GM18505 (cell line): ENCODE results near the gene ZNF561.
"Not testable (repeated sequence)": the region's sequence is repeated elsewhere in the genome, so short reads cannot be mapped to it uniquely, and the experiment has no call there.

ENCODE experiments used
- ATAC-seq: cut with Tn5 transposase; IDR thresholded peaks from one replicate; pipeline ENCODE4 v1.9.1; 2021; ENCODE audit not compliant: unreplicated experiment
- POLR2A ChIP-seq: IDR thresholded peaks from 4 replicates; pipeline ENCODE4 v1.6.1; 2011; ENCODE audit warnings: borderline replicate concordance; ENCODE audit not compliant: insufficient read depth, insufficient read length; ENCODE audit errors: extremely low read depth

The ZNF561 gene

DNA sequence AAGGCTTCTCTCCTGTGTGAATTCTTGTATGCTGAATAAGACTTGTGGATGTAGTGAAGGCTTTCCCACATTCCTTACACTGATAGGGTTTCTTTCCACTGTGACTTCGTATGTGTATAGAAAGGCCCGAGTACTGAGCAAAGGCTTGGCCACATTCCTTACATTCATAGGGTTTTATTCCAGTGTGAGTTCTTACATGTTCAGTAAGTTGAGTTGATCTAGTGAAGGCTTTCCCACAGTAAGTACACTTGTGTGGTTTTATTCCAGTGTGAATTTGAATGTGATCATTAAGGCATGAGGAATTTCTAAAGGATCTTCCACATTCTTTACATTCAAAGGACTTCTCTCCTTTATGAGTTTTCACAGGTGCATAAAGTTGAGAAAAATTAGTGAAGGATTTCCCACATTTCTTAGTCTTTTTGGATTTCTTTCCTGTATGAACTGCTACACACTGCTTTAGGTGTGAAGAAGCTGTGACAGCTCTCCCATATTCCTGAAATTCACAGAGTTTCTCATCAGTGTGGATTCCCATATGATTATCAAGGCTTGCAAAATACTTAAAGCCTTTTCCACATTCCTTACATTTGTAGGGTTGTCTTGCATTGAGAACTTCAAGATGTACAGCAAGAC, 10.4 kb downstream of the ZNF561 start:
- TF ChIP-seq POLR2A, result no peak
- ATAC-seq, result no peak

- no peak for TF ChIP-seq POLR2A
- ATAC-seq, result no peak
Measured at GRCh38 chr19:9608912-9609311, 12.1 kb downstream of the ZNF561 start.

DNA sequence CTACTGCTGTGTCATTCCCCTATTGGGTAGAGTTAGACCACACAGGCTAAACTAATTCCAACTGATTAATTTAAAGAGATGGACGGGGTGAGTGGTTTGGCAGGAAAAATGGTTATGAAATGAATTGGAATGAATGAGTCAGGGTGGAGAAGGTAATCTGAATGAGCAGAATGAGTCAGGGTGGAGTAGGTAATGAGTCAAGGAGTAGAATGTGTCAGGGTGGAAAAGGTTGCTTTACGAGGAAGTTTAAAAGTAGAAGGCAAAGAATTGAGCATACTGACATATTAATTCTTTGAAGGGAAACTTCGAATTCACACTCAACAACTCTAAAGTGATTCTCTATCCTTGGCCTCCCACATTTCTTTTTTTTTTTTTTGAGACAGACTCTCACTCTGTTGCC, 24.0 kb downstream of the ZNF561 start:
- no peak for TF ChIP-seq POLR2A
- ATAC-seq, result no peak

GRCh38 chr19:9586764-9587163, 34.3 kb downstream of the ZNF561 start:
- no peak for TF ChIP-seq POLR2A
- ATAC-seq, result no peak

DNA sequence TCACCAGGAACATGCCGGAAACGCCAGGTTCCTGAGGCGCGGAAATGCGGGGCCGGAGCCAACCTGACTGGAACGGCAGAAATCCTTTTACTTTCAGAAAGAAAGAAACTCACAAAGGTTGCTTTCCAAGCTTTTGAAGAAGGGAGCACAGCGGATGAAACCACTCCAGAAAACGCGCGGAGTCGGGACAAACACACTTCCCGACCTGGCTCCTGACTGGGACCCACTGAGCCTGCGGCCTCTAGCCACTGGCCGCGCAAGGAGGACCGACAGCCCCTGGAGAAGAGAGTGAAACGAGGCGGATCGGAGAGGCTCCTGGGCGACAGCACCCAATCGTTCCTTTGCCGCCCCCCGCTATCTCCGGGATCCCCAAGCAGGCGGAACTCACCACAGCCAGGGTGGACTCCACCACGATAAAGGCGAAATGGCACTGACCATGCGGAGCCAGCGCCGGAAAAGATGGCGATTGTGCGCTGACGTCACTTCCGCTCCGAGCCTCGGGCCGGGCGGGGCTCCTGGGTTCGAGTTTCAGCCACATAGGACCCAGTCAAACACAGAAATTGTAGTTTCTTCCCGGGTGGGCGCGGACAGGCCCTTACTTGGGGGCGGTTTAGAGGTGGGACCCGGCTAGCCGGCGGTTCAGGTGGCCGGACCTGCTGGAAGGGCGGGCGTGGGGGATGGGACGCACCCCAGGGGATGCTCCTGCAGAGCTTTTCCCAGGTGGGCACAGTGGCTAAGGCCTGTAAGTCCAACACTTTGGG, 36.8 kb downstream of the ZNF561 start, which contains the start of gene ZNF121:
ZNF121 (minus strand) TSS at position 432 of the 761 bp plus-strand sequence. CDS start 16,407 bp downstream, outside the sequence.
- peak; percentile 92 for ATAC-seq
- TF ChIP-seq POLR2A, result peak; percentile 93

DNA sequence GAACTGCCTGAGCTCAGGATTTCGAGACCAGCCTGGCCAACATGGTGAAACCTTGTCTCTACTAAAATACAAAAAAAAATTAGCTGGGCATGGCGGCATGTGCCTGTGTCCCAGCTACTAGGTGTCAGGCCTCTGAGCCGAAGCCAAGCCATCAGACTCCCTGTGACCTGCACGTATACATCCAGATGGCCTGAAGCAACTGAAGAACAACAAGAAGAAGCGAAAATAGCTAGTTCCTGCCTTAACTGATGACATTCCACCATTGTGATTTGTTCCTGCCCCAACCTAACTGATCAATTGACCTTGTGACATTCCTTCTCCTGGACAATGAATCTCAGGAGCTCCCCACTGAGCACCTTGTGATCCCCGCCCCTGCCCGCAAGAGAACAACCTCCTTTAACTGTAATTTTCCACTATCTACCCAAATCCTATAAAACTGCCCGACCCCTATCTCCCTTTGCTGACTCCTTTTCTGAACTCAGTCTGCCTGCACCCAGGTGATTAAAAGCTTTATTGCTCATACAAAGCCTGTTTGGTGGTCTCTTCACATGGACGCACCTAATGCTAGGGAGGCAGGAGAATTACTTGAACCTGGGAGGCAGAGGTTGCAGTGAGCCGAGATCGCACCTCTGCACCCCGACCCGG, 38.8 kb downstream of the ZNF561 start:
- not testable (repeated sequence) for ATAC-seq

DNA sequence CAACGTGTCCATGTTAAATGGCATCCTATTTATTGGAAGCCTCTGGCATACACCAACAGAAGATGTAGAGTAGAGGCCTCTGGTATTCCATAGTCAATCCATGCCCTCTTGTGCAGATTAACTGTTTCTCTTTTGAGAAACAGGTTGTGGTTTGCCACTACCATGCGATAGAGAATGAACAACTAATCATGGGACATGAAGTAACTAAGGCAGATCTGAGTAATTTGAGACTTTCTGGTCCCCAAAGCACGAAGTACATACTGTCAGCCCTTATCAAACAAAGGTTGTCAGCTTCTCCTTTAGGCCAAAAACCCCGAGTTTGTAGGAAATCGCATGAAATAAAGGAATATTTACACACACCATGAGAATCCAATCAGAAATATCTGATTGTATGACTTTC, 40.3 kb downstream of the ZNF561 start:
- no peak for ATAC-seq
- TF ChIP-seq POLR2A, result no peak

DNA sequence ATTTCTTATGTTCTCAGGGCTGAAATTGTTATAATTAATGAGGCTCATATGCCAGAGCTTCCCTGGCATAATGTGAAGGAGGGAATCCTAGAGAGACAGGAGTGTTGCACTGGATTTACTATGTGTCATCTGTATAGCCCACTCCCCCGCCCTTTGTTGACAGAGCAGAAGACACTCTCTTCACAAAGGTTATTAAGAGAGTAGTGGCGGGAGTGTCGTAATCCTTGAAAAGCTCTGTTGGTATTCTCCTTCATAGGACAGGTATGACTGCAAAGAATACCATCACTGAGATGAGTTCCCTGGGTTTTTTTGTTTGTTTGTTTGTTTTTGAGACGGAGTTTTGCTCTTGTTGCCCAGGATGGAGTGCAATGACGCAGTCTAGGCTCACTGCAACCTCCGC, 50.8 kb downstream of the ZNF561 start:
- no peak for TF ChIP-seq POLR2A
- no peak for ATAC-seq

GRCh38 chr19:9566729-9567128, 54.3 kb downstream of the ZNF561 start:
- no peak for TF ChIP-seq POLR2A
- ATAC-seq, result no peak

GRCh38 chr19:9565900-9566705, 54.9 kb downstream of the ZNF561 start:
- no peak for TF ChIP-seq POLR2A
- no peak for ATAC-seq
